Measurements from ENCODE around the gene PLPP1.

Gene PLPP1

GRCh38 chr5:55459572-55459971 lies 75.2 kb downstream of the PLPP1 start:
- TF ChIP-seq, protein P1, sequence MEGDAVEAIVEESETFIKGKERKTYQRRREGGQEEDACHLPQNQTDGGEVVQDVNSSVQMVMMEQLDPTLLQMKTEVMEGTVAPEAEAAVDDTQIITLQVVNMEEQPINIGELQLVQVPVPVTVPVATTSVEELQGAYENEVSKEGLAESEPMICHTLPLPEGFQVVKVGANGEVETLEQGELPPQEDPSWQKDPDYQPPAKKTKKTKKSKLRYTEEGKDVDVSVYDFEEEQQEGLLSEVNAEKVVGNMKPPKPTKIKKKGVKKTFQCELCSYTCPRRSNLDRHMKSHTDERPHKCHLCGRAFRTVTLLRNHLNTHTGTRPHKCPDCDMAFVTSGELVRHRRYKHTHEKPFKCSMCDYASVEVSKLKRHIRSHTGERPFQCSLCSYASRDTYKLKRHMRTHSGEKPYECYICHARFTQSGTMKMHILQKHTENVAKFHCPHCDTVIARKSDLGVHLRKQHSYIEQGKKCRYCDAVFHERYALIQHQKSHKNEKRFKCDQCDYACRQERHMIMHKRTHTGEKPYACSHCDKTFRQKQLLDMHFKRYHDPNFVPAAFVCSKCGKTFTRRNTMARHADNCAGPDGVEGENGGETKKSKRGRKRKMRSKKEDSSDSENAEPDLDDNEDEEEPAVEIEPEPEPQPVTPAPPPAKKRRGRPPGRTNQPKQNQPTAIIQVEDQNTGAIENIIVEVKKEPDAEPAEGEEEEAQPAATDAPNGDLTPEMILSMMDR (conservative IDR thresholded peaks at IDR 0.05; ENCODE audit: control insufficient read depth, insufficient read depth, low read depth, low read length) = no peak
- H3K4me3 ChIP-seq (ENCODE audit: control insufficient read depth, low read depth, low read length) = no peak overlapping the region
- DNase-seq (ENCODE audit: low read depth) = no peak

- TF ChIP-seq, protein P1 (conservative IDR thresholded peaks at IDR 0.05; ENCODE audit: control insufficient read depth, insufficient read depth, low read depth, low read length) = no peak
Observed at GRCh38 chr5:55456216-55456895, 78.4 kb downstream of the PLPP1 start.

GRCh38 chr5:55454282-55454681 lies 80.5 kb downstream of the PLPP1 start:
- H3K4me3 ChIP-seq (ENCODE audit: control insufficient read depth, low read depth, low read length) = no peak overlapping the region
- DNase-seq (ENCODE audit: low read depth) = peak; percentile 22
- TF ChIP-seq, protein P1 (conservative IDR thresholded peaks at IDR 0.05; ENCODE audit: control insufficient read depth, insufficient read depth, low read depth, low read length) = no peak

More at GRCh38 chr5:55456216-55456895, 78.4 kb downstream of the PLPP1 start:
- H3K4me3 ChIP-seq (ENCODE audit: control insufficient read depth, low read depth, low read length) = no peak overlapping the region
- DNase-seq (ENCODE audit: low read depth) = peak; percentile 83

DNA sequence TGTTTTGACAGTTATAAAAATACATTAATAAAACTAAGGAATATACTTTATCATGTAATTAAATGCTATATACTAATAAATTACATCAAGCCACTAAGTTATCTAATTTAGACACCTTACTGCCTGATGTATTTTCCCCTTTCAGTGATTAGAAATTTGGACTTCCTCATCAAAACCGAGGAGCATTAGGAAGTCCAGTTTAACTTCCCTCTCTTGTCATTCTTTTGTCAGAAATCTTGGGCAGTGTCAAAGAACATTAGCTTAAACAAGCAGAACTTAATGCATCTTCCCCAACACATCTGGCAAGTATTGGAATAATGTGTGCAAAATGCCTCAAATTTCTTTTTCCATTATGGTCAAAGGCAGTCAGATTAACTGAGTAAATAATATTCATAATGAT lies 81.6 kb downstream of the PLPP1 start:
- H3K4me3 ChIP-seq (ENCODE audit: control insufficient read depth, low read depth, low read length) = no peak overlapping the region
- DNase-seq (ENCODE audit: low read depth) = no peak
- TF ChIP-seq, protein P1 (conservative IDR thresholded peaks at IDR 0.05; ENCODE audit: control insufficient read depth, insufficient read depth, low read depth, low read length) = no peak

DNA sequence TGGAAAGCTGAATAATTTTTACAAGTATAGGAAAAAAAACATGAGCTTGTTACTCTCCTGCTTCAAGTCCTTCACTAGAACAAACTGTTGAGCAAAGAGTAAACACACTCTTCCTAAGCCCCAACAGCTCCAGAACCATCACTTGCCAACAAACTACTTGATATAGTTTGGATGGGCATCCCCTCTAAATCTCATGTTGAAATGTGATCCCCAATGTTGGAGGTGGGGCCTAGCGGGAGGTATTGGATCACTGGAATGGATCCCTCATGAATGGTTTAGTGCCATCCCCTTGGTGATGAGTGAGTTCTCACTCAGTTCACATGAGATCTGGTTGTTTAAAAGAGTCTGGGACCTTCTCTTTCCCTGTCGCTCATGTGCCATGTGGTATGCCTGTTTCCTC lies 82.8 kb downstream of the PLPP1 start:
- no peak overlapping the region for H3K4me3 ChIP-seq (ENCODE audit: control insufficient read depth, low read depth, low read length)
- no peak for DNase-seq (ENCODE audit: low read depth)
- TF ChIP-seq, protein P1 (conservative IDR thresholded peaks at IDR 0.05; ENCODE audit: control insufficient read depth, insufficient read depth, low read depth, low read length) = no peak

DNA sequence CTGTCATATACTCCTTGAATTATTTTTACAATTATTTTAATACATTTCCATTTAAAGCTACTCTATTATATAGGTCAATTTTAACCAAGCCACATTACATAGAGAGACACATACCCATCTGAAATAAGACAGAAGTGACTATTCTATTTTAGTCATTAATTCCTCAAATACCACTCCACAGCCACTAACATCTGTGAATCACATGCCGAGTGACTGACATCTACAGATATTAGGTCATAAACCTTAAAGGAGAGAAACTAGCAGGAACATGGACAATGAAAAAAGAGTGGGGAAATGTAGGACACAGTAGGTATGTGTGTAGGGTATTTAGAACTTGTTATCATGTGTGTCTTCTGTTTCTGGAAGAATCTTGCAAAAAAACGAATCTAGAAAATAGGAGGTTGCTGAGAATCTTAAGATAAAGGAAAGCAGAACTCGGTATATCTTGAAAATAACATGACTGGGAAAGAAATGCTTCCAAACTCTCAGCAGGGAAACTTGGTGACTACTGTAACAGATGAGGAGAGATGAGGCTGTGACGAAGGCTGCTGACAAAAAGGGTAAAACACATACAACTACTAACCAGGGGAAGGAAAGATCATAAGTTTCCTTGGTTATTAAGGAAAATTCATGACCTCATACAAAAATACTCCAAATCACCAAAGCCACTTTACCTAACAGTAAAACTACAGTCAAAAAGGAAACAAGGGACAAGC lies 84.6 kb downstream of the PLPP1 start:
- H3K4me3 ChIP-seq (ENCODE audit: control insufficient read depth, low read depth, low read length) = no peak overlapping the region
- TF ChIP-seq, protein P1 (conservative IDR thresholded peaks at IDR 0.05; ENCODE audit: control insufficient read depth, insufficient read depth, low read depth, low read length) = no peak

More for the DNA sequence above, 84.6 kb downstream of the PLPP1 start:
- DNase-seq (ENCODE audit: low read depth) = peak; percentile 64

Measured in fibroblast of mammary gland (primary cell).